GM13977 (cell line): ENCODE data around the gene ZNF84.

ENCODE experiments used
- DNase-seq: peaks from one replicate; pipeline ENCODE4 v3.0.0; 2012; ENCODE audit warnings: low spot score
- CTCF ChIP-seq: IDR thresholded peaks from 2 replicates; pipeline ENCODE4 v1.5.1; 2012; ENCODE audit warnings: mild to moderate bottlenecking, control low read depth; ENCODE audit not compliant: insufficient read depth; ENCODE audit errors: extremely low read depth, missing control alignments
- in situ Hi-C: fragments of 300-500 bp; cut with MboI; formaldehyde crosslinking; loops from one replicate; pipeline ENCODE4 v1.12.0; 2022; ENCODE audit warnings: low sequenced_read_pairs, low pct_unique_long_range_greater_than_20kb, mixed read lengths, inconsistent platforms; ENCODE audit not compliant: unreplicated experiment

Gene ZNF84

GRCh38 chr12:133046698-133047097 lies 9.4 kb downstream of the ZNF84 start:
- no peak for DNase-seq
- in situ Hi-C loops, result no loop called here
- TF ChIP-seq CTCF, result no peak

GRCh38 chr12:133057446-133057845 lies 20.1 kb downstream of the ZNF84 start:
- DNase-seq, result no peak
- TF ChIP-seq CTCF, result no peak
- in situ Hi-C loops, result no loop called here

- in situ Hi-C loops, result no loop called here
- no peak for TF ChIP-seq CTCF
Observed at GRCh38 chr12:133058203-133059113, 21.1 kb downstream of the ZNF84 start.

GRCh38 chr12:133061954-133062353 lies 24.6 kb downstream of the ZNF84 start:
- TF ChIP-seq CTCF, result no peak
- no peak for DNase-seq
- in situ Hi-C loops, result no loop called here

More at GRCh38 chr12:133058203-133059113, 21.1 kb downstream of the ZNF84 start:
- DNase-seq, result no peak

GRCh38 chr12:133063556-133063955 lies 26.2 kb downstream of the ZNF84 start:
- in situ Hi-C loops, result no loop called here
- no peak for DNase-seq
- TF ChIP-seq CTCF, result no peak

- no peak for DNase-seq
- in situ Hi-C loops, result no loop called here
- TF ChIP-seq CTCF, result no peak
Observed at GRCh38 chr12:133073836-133074235, 36.5 kb downstream of the ZNF84 start.
